LoVo (cell line): ENCODE measurements around the gene MPPE1.

Experiments used
- DNase-seq: peaks from one replicate; pipeline ENCODE4 v3.0.0-alpha.2; 2016; ENCODE audit warnings: low spot score

Gene MPPE1

DNA sequence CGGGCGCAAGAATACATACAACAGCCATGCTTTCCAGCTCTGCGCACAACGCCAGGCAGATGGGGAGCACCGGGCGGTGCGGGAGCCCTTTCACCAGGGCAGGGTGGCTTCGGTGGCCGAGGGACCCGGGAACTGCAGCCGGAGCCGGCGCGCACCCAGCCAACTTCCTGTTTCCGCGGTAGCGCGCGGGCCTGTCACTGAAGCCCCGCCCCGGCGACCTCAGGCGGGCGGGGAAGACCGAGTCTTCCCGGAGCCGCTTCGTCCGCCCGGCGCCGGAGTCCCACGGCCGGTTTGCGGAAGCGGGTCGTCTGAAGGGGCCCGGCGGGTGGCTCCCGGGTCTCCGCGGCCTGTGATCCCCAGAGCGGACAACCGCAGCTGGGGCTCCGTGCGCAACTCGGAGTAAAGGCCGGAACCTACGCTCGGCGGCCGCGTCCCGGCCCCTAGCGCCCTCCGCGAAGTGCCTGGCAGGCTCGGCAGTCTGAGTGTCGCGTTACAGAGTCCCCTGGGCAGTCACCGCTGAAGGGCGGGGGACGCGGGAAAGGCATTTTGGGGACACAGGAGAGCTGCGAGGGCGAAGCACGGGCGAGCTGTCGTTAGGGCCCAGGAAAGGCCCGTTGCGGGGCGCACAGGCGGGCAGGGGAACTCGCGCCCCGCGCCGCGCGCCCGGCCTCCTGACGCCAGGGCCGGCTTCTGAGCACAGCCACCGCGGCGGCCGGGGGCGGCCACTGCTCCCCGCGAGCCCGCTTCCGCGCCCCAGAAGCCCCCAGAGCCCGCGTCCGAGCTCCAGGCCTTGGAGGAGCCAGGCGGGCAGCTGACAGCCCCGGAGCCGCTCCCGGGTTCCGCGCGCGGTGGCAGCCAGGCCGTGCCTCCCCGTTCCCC, at the start of gene MPPE1:
Gene MPPE1, minus strand, starts transcription at position 136 of the 879 bp plus-strand sequence. CDS start 11,053 bp downstream, outside the sequence.
- DNase-seq: peak; percentile 90

GRCh38 chr18:11957636-11958035, 49.5 kb upstream of the MPPE1 start:
- no peak for DNase-seq

GRCh38 chr18:11956371-11957308, 48.5 kb upstream of the MPPE1 start:
- no peak for DNase-seq

- DNase-seq: no peak
Measured at GRCh38 chr18:11955239-11956029, 47.3 kb upstream of the MPPE1 start.

GRCh38 chr18:11953113-11953512, 45.0 kb upstream of the MPPE1 start:
- DNase-seq: no peak

DNA sequence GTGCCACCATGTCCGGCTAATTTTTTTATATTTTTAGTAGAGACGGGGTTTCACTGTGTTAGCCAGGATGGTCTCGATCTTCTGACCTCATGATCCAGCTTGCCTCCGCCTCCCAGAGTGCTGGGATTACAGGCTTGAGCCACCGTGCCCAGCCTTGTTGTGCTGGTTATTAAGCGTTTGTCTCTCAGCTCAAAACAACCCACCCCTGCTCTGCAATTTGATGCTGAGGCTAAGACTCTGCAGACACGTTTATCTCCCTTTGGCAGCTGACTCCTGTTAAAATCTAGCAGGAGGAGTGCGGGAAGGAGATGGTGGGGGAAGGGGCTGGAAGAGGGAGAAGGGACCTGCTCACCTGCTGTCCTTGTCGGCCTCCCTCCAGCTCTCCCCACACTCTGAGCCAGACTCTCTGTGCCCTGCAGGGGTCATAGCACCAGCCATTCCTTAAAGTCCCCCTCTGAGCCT, 43.3 kb upstream of the MPPE1 start:
- no peak for DNase-seq

DNA sequence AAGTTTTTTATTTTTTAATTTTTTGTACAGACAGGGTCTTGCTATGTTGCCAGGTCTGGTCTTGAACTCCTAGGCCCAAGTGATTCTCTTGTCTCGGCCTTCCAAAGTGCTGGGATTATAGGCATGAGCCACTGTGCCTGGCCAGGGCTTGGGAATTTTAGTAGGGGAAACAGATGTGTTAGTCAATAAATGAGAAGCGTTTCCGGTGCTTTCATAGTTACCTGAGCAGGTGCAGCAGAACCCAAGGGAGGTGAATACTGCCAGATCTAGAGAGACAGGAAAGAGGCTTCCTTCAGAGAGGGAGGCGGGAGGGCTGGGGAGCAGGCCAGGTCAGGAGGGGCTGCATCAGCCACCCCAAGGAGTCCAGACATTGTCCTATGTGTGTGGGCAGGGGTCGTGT, 42.7 kb upstream of the MPPE1 start:
- no peak for DNase-seq

DNA sequence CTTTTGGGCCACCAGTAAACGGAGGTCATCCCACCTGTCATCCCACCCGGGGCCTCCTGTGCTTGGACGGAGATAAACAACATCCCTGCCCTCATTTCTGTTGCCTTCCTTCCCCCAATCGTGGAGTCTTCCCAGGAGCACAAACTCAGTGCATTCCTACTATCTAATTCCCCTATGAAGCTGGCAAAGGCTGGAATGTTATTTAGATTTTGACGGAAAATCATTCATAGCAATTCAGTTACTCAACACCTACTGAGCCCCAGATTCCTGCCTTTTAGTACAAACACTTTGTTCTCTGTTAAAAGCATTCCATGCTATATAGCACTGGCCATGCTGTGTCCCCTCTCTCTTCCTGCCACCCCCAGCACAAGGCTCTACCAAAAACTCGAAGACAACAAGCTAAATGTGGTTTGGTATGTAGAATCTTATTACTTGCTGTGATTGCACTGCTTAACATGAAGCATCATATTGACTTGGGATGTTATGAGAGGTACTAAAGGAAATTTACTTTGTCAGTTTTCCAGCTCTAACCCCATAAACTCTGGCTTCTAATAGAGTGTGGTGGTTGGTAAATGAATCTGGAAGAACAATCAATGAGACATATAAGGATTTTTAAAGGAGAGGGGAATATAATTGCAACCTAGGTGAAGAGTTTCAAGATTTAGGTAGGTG, 40.9 kb upstream of the MPPE1 start:
- no peak for DNase-seq

- DNase-seq: peak; percentile 90
Measured at GRCh38 chr18:11947214-11948191, 39.4 kb upstream of the MPPE1 start.

DNA sequence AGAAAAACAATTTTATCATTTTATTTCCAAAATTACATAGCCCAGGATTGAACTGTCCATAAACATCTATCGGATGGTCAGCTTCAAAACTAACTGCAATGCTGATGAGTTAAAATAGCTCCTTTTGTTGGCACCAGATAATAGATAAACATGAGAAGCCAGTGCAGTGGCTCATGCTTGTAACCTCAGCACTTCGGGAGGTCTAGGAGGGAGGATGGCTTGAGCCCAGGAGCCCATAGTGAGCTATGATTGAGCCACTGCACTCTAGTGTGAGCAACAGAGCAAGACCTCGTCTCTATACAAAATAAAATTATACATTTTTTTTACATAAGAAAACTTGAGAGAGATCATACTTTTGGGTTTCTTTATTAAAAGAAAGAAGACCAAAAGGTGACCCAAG, 38.6 kb upstream of the MPPE1 start:
- no peak for DNase-seq

DNA sequence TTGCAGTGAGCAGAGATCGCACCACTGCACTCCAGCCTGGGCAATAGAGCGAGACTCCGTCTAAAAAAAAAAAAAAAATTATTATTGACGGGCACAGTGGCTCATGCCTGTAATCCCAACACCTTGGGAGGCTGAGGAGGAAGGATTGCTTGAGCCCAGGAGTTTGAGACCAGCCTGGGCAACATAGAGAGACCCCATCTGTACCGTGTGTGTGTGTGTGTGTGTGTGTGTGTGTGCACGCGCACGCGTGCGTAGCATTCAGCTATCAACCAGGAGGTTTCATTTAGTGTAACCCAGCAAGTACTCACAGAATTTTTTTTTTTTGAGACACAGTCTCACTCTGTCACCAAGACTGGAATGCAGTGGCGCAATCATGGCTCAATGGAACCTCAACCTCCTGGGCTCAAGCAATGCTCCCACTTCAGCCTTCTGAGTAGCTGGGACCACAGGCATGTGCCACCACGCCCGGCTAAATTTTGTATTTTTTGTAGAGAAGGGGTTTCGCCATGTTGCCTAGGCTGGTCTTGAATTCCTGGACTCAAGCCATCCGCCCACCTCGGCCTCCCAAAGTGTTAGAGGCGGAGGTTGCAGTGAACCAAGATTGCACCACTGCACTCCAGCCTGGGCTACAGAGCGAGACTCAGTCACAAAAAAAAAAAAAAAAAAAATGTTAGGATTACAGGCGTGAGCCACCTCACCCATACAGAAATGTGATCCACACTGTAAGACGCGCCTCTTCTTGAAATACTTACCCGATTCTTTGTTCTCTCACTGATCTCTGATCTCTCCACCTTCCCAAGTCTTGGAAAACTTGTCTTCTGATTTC, 37.9 kb upstream of the MPPE1 start:
- DNase-seq: peak; percentile 51

- no peak for DNase-seq
Measured at GRCh38 chr18:11944786-11945185, 36.7 kb upstream of the MPPE1 start.

GRCh38 chr18:11944252-11944651, 36.1 kb upstream of the MPPE1 start:
- no peak for DNase-seq

- DNase-seq: no peak
Measured at GRCh38 chr18:11943551-11943950, 35.4 kb upstream of the MPPE1 start.

GRCh38 chr18:11940956-11941355, 32.8 kb upstream of the MPPE1 start:
- DNase-seq: no peak

GRCh38 chr18:11937874-11938478, 29.9 kb upstream of the MPPE1 start:
- DNase-seq: peak; percentile 77

DNA sequence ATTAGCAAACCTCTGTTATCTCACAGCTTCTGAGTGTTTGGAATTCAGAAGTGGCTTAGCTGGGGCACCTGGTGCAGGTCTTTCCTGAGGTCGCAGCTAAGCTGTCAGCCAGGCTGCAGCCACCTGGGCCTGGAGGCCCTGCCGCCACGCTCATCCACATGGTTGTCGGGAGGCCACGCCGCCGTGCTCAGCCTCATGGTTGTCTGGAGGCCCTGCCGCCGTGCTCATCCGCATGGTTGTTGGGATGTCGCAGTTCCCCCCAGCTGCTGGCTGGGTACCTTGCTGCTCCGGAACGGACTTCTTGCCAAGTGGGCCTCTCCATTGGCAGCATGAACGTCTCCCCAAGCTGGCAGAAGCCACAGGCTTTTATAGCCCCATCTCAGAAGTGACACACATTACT, 24.3 kb upstream of the MPPE1 start:
- DNase-seq: no peak

- DNase-seq: no peak
Measured at GRCh38 chr18:11927497-11927896, 19.4 kb upstream of the MPPE1 start.
